T-helper 1 cell (primary cell): ENCODE results near the gene SLC16A9.
A peak's percentile ranks its signal among the peaks of the same experiment; 100 is the strongest.
"Not testable (repeated sequence)": the region's sequence is repeated elsewhere in the genome, so short reads cannot be mapped to it uniquely, and the experiment has no call there.

ENCODE experiments used
- DNase-seq, 5 donors: peaks; one replicate each; pipeline ENCODE4 v3.0.0-alpha.2; 2012 to 2020
- total RNA-seq, 4 donors: gene quantifications; one replicate each; lab custom pipeline; 2026; lab: John Stamatoyannopoulos, UW

The SLC16A9 gene
- total RNA-seq = 0 reads per million in 4 donors

GRCh38 chr10:59709395-59710125 lies at the start of gene SLC16A9:
TSS of gene SLC16A9 (minus strand) at chr10:59709850. CDS start at chr10:59684291, 25,559 bp downstream.
- DNase-seq = peak in 1 of 5 donors; percentile 53

GRCh38 chr10:59757966-59758365 lies 48.3 kb upstream of the SLC16A9 start:
- DNase-seq = no peak

- DNase-seq = no peak
Observed at GRCh38 chr10:59754951-59755350, 45.3 kb upstream of the SLC16A9 start.

GRCh38 chr10:59753267-59753666 lies 43.6 kb upstream of the SLC16A9 start, which contains the start of gene MRLN:
TSS of gene MRLN (minus strand) at chr10:59753455.
- no peak for DNase-seq

GRCh38 chr10:59752278-59752940 lies 42.8 kb upstream of the SLC16A9 start:
- no peak for DNase-seq

- DNase-seq = no peak
Observed at GRCh38 chr10:59750155-59750945, 40.7 kb upstream of the SLC16A9 start.

- no peak for DNase-seq
Observed at GRCh38 chr10:59748834-59749233, 39.2 kb upstream of the SLC16A9 start.

GRCh38 chr10:59745163-59745650 lies 35.6 kb upstream of the SLC16A9 start:
- DNase-seq = no peak

GRCh38 chr10:59744762-59745161 lies 35.1 kb upstream of the SLC16A9 start:
- DNase-seq = not testable (repeated sequence)

GRCh38 chr10:59744156-59744555 lies 34.5 kb upstream of the SLC16A9 start:
- DNase-seq = not testable (repeated sequence)

- no peak for DNase-seq
Observed at GRCh38 chr10:59741583-59741982, 31.9 kb upstream of the SLC16A9 start.

GRCh38 chr10:59741048-59741447 lies 31.4 kb upstream of the SLC16A9 start:
- no peak for DNase-seq

- no peak for DNase-seq
Observed at GRCh38 chr10:59736749-59737148, 27.1 kb upstream of the SLC16A9 start.

- no peak for DNase-seq
Observed at GRCh38 chr10:59735296-59735695, 25.6 kb upstream of the SLC16A9 start.

GRCh38 chr10:59734014-59734462 lies 24.4 kb upstream of the SLC16A9 start:
- no peak for DNase-seq

- not testable (repeated sequence) for DNase-seq
Observed at GRCh38 chr10:59733321-59734013, 23.8 kb upstream of the SLC16A9 start.

- not testable (repeated sequence) for DNase-seq
Observed at GRCh38 chr10:59732849-59733248, 23.2 kb upstream of the SLC16A9 start.

- DNase-seq = not testable (repeated sequence)
Observed at GRCh38 chr10:59729167-59729566, 19.5 kb upstream of the SLC16A9 start.

- no peak for DNase-seq
Observed at GRCh38 chr10:59724098-59724938, 14.7 kb upstream of the SLC16A9 start.

GRCh38 chr10:59720377-59720776 lies 10.7 kb upstream of the SLC16A9 start:
- no peak for DNase-seq

- DNase-seq = no peak
Observed at GRCh38 chr10:59719374-59719773, 9.7 kb upstream of the SLC16A9 start.
